ENCODE measurements around the gene CLCF1. TPM values are rescaled to one million over a fixed set of nuclear protein-coding genes. Genes with fewer than 3 reads are reported as not detected.

Gene CLCF1
- polyA plus RNA-seq, 1 donor (not counting 4 experiments of a cell fraction or from before 2014, with no cell fraction given): 2.7 TPM

DNA sequence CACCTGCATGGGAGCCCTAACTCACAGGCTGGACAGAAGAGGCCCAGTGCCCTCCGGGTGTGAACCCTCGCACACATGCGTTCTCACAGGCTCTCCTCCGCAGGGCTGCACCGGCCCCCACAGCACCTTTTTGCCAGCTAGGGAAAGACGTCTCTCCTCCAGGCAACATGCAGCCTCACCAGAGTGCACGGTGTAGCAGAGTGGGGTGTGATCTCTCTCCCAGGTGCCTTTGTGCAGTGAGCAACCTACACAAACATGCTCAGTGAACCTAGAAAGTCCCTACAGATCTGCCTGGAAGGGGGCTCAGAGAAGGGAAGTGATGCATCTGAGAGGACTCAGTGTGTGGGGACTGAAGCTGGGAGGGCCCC, 38.4 kb upstream of the CLCF1 start:
- Histone ChIP-seq H4K20me1 (ENCODE audit: control insufficient read depth, extremely low read depth, insufficient read depth, low read length) (no peaks in the 10 kb centered on the region), H3K9ac (ENCODE audit: control insufficient read depth, extremely low read depth, insufficient read depth, low read length) (no peak overlapping the region), H3K4me2 (ENCODE audit: control insufficient read depth, extremely low read depth, insufficient read depth, low read depth, low read length) (no peak overlapping the region), H3K9me3 (ENCODE audit: control insufficient read depth, low read depth, low read length) (no peaks in the 10 kb centered on the region), H3K27ac (ENCODE audit: control insufficient read depth, insufficient read depth, low read length) (no peak overlapping the region), H3K36me3 (ENCODE audit: control insufficient read depth in 2 of 2, extremely low read depth in 1 of 2, insufficient read depth in 2 of 2, low read length in 2 of 2) (no peaks in the 10 kb centered on the region), H3K9me1 (ENCODE audit: control insufficient read depth, extremely low read depth, insufficient read depth, low read length) (no peaks in the 10 kb centered on the region), H3K4me1 (ENCODE audit: control insufficient read depth, extremely low read depth, insufficient read depth, low read length) (no peaks in the 10 kb centered on the region), H3K79me2 (ENCODE audit: control insufficient read depth, insufficient read depth, low read length) (no peaks in the 10 kb centered on the region), H3K27me3 (ENCODE audit: control insufficient read depth, extremely low read depth, insufficient read depth, low read length) (peaks cover 14% of the 10 kb centered on the region), H2AFZ (ENCODE audit: control insufficient read depth, low read length) (no peak overlapping the region), H3K4me3 (ENCODE audit: control insufficient read depth in 2 of 3, extremely low read depth in 1 of 3, insufficient read depth in 2 of 3, low read depth in 1 of 3, low read length in 3 of 3) (no peak overlapping the region)
- no peak for DNase-seq (ENCODE audit: low read depth, low spot score)
- TF ChIP-seq EZH2 (IDR thresholded peaks at IDR 0.05; ENCODE audit: low read length): no peak
- TF ChIP-seq, protein P1, sequence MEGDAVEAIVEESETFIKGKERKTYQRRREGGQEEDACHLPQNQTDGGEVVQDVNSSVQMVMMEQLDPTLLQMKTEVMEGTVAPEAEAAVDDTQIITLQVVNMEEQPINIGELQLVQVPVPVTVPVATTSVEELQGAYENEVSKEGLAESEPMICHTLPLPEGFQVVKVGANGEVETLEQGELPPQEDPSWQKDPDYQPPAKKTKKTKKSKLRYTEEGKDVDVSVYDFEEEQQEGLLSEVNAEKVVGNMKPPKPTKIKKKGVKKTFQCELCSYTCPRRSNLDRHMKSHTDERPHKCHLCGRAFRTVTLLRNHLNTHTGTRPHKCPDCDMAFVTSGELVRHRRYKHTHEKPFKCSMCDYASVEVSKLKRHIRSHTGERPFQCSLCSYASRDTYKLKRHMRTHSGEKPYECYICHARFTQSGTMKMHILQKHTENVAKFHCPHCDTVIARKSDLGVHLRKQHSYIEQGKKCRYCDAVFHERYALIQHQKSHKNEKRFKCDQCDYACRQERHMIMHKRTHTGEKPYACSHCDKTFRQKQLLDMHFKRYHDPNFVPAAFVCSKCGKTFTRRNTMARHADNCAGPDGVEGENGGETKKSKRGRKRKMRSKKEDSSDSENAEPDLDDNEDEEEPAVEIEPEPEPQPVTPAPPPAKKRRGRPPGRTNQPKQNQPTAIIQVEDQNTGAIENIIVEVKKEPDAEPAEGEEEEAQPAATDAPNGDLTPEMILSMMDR (optimal IDR thresholded peaks at IDR 0.05 in 1 of 3, IDR thresholded peaks at IDR 0.05 in 1 of 3, conservative IDR thresholded peaks at IDR 0.05 in 1 of 3; ENCODE audit: extremely low read depth in 1 of 3, insufficient read depth in 2 of 3, low read length in 3 of 3): no peak
- no peak for FAIRE-seq
- dilution Hi-C loops (cut with MboI; ENCODE audit: extremely low pct_ligation_motif_present, low sequenced_read_pairs): no loop called here

DNA sequence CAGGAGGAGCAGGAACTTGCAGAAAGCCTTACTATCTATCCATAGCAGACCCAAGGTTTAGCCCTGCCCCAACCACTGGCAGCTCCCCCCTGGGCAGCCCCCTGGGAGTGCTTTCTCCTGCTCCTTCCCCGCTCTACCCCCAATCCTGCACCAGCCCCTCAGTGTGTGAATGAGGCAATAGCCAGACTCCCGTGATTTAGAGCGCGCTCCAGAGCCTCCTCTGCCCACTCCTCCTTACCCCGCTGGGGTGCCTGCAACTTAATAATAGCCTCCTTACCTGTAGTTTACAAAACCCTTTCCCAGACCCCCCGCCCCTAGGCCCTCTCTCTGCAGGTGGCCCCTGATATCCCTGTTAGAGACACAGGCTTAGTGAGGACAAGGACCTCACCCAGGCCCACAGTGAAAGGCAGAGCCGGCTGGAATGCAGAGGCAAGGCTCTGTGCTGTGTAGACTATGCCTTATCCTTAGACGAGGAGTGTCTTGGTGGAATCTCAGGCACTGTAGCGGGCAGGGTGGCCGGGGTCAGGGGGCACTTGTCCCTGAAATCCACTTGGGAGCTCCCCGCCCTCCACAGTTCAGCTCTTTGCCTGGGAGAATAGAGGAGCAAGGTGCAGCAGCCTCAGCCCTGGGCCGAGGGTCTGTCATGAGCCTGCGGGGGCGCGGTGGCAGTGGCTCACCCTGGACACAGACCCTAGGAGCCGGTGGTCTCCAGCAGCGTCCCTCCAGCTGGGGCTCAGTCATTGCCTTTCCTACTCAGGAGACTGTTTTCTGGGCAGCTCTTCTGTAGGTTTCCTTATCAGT, 37.8 kb upstream of the CLCF1 start:
- DNase-seq (ENCODE audit: low read depth, low spot score) (no peak), FAIRE-seq (no peak)
- Histone ChIP-seq H3K9me3 (ENCODE audit: control insufficient read depth, low read depth, low read length) (no peaks in the 10 kb centered on the region), H3K27ac (ENCODE audit: control insufficient read depth, insufficient read depth, low read length) (no peak overlapping the region), H3K79me2 (ENCODE audit: control insufficient read depth, insufficient read depth, low read length) (no peaks in the 10 kb centered on the region), H2AFZ (ENCODE audit: control insufficient read depth, low read length) (no peak overlapping the region), H3K4me3 (ENCODE audit: control insufficient read depth in 2 of 3, extremely low read depth in 1 of 3, insufficient read depth in 2 of 3, low read depth in 1 of 3, low read length in 3 of 3) (no peak overlapping the region), H3K9me1 (ENCODE audit: control insufficient read depth, extremely low read depth, insufficient read depth, low read length) (no peaks in the 10 kb centered on the region), H3K4me1 (ENCODE audit: control insufficient read depth, extremely low read depth, insufficient read depth, low read length) (no peaks in the 10 kb centered on the region), H3K27me3 (ENCODE audit: control insufficient read depth, extremely low read depth, insufficient read depth, low read length) (peaks cover 14% of the 10 kb centered on the region), H3K9ac (ENCODE audit: control insufficient read depth, extremely low read depth, insufficient read depth, low read length) (no peak overlapping the region), H4K20me1 (ENCODE audit: control insufficient read depth, extremely low read depth, insufficient read depth, low read length) (no peaks in the 10 kb centered on the region), H3K36me3 (ENCODE audit: control insufficient read depth in 2 of 2, extremely low read depth in 1 of 2, insufficient read depth in 2 of 2, low read length in 2 of 2) (no peaks in the 10 kb centered on the region), H3K4me2 (ENCODE audit: control insufficient read depth, extremely low read depth, insufficient read depth, low read depth, low read length) (no peak overlapping the region)
- no peak for TF ChIP-seq EZH2 (IDR thresholded peaks at IDR 0.05; ENCODE audit: low read length)
- TF ChIP-seq, protein P1 (optimal IDR thresholded peaks at IDR 0.05 in 1 of 3, IDR thresholded peaks at IDR 0.05 in 1 of 3, conservative IDR thresholded peaks at IDR 0.05 in 1 of 3; ENCODE audit: extremely low read depth in 1 of 3, insufficient read depth in 2 of 3, low read length in 3 of 3): no peak
- dilution Hi-C loops (cut with MboI; ENCODE audit: extremely low pct_ligation_motif_present, low sequenced_read_pairs): no loop called here

Data from keratinocyte (primary cell).